ENCODE results near the gene ZCCHC8.
"Not testable (repeated sequence)": the region's sequence is repeated elsewhere in the genome, so short reads cannot be mapped to it uniquely, and the experiment has no call there.

The ZCCHC8 gene

DNA sequence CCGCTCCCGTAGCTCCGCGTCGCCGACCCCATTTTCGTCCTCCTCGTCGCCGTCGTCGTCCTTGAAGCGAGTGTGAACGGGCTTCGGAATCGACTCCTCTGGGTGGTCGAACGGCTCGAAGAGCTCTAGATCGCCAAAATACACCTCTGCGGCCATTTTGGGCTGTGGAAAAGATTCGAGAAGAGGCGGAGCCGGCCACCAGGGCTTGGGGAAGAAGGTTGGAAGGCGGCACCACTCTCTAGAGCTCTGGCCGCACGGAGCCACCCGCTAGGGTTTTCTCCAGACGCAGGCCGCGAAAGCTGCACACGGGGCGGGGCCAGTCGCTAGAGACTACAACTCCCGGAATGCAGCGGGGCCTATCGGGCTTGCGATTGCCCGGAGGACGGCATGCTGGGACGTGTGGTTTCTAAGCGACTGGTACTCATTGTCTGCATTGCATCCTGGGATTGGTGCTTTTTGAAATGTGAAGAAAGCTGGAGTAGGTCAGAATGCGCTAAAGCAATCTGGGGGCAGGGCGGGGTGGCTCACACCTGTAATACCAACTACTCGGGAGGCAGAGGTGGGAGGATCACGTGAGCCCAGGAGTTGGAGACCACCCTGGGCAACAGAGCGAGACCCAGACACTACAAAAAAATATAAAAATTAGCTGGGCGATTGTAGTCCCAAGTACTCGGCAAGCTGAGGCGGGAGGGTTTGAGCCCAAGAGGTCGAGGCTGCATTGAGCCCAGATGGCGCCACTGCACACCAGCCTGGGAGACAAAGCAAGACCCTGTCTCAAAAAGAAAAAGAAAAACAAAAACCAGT is at the start of gene ZCCHC8:
Gene ZCCHC8, minus strand, starts transcription at position 248 of the 804 bp plus-strand sequence. Its CDS starts 92 bp downstream, at position 156.
- peak; percentile 97 to 98 for DNase-seq

- DNase-seq: no peak
Measured at GRCh38 chr12:122547330-122547729, 46.6 kb upstream of the ZCCHC8 start.

- no peak for DNase-seq
Measured at GRCh38 chr12:122545855-122546254, 45.1 kb upstream of the ZCCHC8 start.

- no peak for DNase-seq
Measured at GRCh38 chr12:122544537-122544936, 43.8 kb upstream of the ZCCHC8 start.

DNA sequence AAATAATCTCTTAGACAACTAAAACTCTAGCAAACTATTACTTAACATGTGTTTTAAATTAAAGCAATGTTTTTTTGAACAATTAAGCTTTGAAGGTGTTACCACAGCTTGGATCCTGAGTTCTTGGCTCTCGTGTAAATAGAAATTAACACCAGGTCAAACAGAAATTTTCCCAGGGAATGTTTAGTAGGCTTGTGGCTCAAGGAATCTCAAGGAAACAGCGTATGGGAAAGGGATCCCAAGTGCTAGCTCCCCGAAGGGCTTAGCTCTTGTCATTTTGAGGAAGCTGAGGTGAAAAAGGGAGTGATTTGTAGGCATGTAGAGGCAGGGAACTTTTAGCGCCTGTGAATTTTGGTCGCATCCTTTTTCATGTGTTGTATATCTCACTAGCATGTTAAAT is 37.8 kb upstream of the ZCCHC8 start:
- DNase-seq: no peak

- no peak for DNase-seq
Measured at GRCh38 chr12:122537021-122537420, 36.3 kb upstream of the ZCCHC8 start.

DNA sequence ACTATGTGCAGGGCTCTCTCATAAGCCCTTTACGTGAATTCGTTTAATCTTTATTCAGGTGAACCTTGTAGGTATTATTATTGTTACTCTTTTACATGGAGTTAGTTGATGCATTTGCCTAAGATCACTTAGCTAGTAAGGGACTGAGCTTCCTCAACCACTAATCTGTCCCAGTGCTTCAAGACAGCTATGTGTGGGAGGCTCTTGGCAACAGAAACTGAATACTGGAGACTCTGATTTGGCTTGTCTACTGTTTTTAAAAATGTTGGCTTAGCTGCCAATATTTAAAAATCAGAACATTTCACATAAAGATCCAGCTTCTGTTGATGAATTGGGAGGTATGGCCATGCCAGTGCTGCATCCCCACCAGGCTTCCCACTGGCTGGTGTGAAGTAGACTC is 33.1 kb upstream of the ZCCHC8 start:
- no peak for DNase-seq

GRCh38 chr12:122528992-122529391 is 28.3 kb upstream of the ZCCHC8 start:
- DNase-seq: no peak

DNA sequence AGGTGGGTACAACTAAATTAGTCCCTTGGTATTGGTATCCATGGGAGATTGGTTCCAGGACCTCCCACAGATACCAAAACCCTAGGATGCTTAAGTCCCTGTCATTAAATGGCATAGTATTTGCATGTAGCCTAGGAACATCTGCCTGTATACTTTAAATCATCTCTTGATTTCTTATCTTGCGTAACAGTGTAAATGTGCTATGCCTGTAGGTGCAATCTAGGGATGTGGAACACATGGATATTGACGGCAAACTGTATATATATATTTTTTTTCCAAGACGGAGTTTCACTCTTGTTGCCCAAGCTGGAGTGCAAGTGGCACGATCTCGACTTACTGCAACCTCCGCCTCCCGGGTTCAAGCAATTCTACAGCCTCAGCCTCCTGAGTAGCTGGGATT is 27.9 kb upstream of the ZCCHC8 start:
- no peak for DNase-seq

DNA sequence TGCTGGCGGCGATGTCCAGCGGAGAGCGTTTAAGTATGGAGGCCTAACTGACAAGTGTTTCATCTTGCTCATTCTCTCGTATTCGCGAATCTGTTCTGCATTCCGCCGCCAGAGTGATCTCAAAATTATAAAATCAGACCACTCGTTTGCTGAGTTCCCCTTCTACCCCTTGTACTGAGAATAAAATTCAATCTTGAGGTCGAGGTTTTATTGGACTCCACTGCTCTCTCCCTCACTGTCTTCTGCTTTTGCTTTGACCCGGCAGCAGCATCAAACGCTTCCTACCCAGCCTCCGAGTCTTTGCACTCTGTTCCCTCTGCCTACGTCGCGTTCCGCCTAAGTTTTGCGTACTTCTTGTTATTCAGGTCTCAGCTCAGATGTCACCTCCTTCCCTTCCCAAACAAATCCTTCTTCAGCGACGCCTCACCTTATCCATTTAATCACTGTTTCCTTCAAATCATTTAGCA is 26.8 kb upstream of the ZCCHC8 start:
- DNase-seq: peak in 1 of 2 experiments; percentile 38

- peak; percentile 98 for DNase-seq
Measured at GRCh38 chr12:122526683-122527477, 26.1 kb upstream of the ZCCHC8 start, which contains the start of the genes KNTC1 and RSRC2. TSS of gene KNTC1 (plus strand) at chr12:122527249. CDS start at chr12:122530064, 2,815 bp downstream. TSS of gene RSRC2 (minus strand) at chr12:122526936. CDS start at chr12:122526853, 83 bp downstream.

DNA sequence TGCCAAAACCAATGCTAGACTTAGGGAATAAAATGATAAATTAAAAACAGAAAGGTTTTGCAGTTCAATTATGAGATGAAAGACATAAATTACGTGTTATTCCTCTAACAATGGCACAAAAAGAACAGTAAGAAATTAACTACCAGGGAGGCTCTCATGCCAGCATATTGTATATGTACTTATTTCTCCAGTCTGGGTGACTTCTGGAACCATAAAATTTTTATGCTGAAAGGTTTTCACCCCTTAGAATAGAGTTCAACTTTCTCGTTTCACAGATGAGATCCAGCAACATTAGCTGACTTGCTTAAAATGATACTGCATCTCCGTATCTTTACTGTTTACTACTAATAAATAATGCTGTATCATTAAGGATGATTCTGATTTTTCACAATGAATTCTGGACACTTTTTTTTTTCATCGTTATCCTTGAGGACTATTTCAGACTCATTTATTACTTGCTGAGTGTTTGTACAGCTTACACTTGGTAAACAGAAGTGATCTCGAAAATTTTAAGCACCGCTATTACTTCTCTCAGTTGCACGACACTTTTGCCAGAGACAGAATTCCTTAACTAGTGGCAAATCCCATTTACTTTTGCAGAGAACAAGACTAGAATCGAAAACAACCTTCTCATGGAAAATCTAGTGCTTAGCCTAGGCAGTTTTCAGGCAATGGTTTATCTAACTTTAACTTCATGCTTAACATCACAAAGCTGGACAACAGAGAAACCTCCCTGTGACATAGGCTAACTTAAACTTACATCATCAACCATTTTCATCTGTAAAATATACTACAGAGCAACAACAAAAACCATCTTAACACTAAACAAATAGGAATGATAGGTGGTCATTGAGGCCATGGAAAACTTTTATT is 23.4 kb upstream of the ZCCHC8 start:
- DNase-seq: no peak

- DNase-seq: no peak
Measured at GRCh38 chr12:122523280-122523679, 22.5 kb upstream of the ZCCHC8 start.

DNA sequence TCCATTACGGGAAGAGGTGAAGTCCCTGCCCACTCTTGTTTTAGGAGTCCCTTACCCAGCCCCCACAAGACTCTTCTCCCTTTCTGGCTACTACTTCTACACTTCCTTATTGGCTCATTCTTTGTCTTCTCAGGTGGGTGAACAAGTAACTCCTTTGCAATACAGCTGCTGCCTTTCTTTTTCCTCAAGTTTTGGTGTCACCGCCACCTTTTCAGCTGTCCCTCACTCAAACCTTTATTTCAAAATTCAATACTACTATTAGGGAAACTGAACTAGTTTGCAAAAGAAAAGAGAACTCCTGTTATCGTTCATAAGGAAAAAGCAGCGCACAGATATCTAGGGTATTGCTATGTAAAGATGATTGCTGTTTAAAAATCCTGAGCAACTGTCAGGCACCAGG is 19.9 kb upstream of the ZCCHC8 start:
- DNase-seq: no peak

GRCh38 chr12:122519418-122519817 is 18.7 kb upstream of the ZCCHC8 start:
- DNase-seq: no peak

DNA sequence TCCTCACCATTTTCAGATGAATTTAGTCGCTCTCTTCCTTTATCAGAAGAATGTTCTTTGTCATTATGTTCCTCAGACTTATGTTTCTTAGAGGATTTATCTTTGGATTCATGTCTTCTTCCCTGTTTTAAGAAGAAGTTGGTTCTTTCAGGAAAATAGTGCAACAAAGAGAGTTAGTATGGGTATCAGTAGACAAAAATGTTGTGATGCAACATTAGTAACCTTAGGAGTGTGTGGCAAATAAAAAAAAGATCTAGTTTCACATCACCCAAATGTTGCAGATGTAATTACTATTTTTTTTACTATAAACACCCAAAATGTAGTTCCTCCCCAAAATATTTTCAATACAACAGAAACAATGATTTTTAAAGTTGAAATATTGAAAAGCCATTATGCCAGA is 18.2 kb upstream of the ZCCHC8 start:
- no peak for DNase-seq

GRCh38 chr12:122517877-122518276 is 17.1 kb upstream of the ZCCHC8 start:
- DNase-seq: no peak

GRCh38 chr12:122516544-122517361 is 16.0 kb upstream of the ZCCHC8 start:
- no peak for DNase-seq

GRCh38 chr12:122515275-122515674 is 14.5 kb upstream of the ZCCHC8 start:
- no peak for DNase-seq

DNA sequence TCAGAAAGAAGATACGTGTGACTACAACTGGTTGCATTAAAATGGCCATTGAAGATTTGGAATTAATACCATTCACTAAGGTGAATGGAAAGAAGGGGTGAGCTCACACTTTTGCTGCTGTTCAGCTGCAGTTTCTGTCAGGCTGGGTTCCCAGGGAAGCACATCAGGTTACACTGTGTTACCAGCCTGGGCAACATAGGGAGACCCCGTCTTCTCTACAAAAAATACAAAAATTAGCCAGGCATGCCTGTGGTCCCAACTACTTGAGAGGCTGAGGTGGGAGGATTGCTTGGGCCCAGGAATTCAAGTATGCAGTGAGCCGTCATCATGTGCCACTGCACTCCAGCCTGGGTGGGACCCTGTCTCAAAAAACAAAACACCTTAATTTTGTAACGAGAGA is 12.9 kb upstream of the ZCCHC8 start:
- no peak for DNase-seq

DNA sequence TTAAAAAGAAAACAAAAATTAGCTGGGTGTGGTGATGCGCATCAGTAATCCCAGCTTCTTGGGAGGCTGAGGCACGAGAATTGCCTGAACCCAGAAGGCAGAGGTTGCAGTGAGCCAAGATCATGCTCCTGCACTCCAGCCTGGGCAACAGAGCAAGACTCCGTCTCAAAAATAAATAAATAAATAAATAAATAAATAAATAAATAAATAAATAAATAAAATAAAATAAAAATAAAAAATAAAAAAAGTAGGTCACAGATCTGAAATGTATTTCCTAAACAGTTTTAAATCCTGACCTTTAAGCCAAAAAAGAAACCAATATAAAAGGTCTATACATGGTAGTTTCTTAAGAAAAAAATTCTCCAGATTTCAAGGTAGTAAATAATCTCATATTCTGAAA is 12.3 kb upstream of the ZCCHC8 start:
- DNase-seq: not testable (repeated sequence)

DNA sequence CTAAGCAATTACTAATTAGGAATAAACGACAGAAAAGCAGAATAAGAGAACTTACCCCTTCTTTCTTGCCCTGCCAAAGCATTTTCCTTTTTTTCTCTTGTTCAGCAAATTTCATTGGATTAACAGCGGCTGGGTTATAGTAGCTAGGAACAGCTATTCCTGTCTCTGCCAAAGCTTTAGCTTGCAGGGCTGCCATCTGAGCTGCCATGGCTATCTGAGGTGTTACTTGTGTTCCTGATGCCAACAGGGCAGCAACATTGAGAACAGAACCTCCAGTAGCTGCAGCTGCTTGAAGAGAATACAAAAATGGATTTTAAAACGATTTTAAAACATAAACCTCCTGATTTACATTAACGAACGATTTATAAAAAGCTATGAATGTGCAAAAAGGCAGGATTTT is 7.4 kb upstream of the ZCCHC8 start:
- no peak for DNase-seq

Measured in activated CD4-positive, alpha-beta T cell treated with anti-CD3 and anti-CD28 coated beads, Interleukin-2, amount 50 U/mL, for 48 hours (primary cell).